Prostate gland (tissue), 2 donors: Measurements from ENCODE around the gene CCDC149.

Experiments
- CTCF ChIP-seq, 4 experiments: fragments of 200-600 bp in 2 of 4; fragments of 450-650 bp in 2 of 4; sonication (generic) in 2 of 4; IDR thresholded peaks; 1 replicate in 3 of 4; 2 replicates in 1 of 4; pipeline ENCODE4 v1.5.1; 2016 to 2019; ENCODE audit warnings: antibody characterized with exemption in 4 of 4, mild to moderate bottlenecking in 2 of 4, moderate library complexity in 2 of 4
- POLR2A ChIP-seq: fragments of 450-650 bp; IDR thresholded peaks from one replicate; pipeline ENCODE4 v1.6.1; 2016; ENCODE audit warnings: antibody characterized with exemption, mild to moderate bottlenecking
- POLR2AphosphoS5 ChIP-seq: sonication (generic); formaldehyde crosslinking; IDR thresholded peaks from one replicate; pipeline ENCODE4 v1.6.1; 2017; ENCODE audit warnings: antibody characterized with exemption

- no peak for TF ChIP-seq CTCF (IDR thresholded peaks at IDR 0.05)
- no peak for TF ChIP-seq POLR2A
- TF ChIP-seq POLR2AphosphoS5, result no peak
Measured at GRCh38 chr4:24914460-24914859, 1.6 kb upstream of the CCDC149 start.
